BLaER1 (cell line): ENCODE data around the gene PRSS53.

Experiments
- H3K27ac ChIP-seq: shearing (Covaris generic); formaldehyde crosslinking; 2 replicates; pipeline ENCODE4 v1.8.1; 2022
- H3K27me3 ChIP-seq: shearing (Covaris generic); formaldehyde crosslinking; 2 replicates; pipeline ENCODE4 v1.8.1; 2022
- H3K36me3 ChIP-seq: shearing (Covaris generic); formaldehyde crosslinking; 2 replicates; pipeline ENCODE4 v1.8.1; 2022
- H3K4me1 ChIP-seq: shearing (Covaris generic); formaldehyde crosslinking; 2 replicates; pipeline ENCODE4 v1.8.1; 2022
- H3K4me2 ChIP-seq: shearing (Covaris generic); formaldehyde crosslinking; 2 replicates; pipeline ENCODE4 v1.8.1; 2022
- H3K4me3 ChIP-seq: shearing (Covaris generic); formaldehyde crosslinking; 2 replicates; pipeline ENCODE4 v1.8.1; 2022
- H3K9ac ChIP-seq: shearing (Covaris generic); formaldehyde crosslinking; 2 replicates; pipeline ENCODE4 v1.8.1; 2022
- H3K9me3 ChIP-seq: shearing (Covaris generic); formaldehyde crosslinking; 2 replicates; pipeline ENCODE4 v1.8.1; 2022
- H4K20me1 ChIP-seq: shearing (Covaris generic); formaldehyde crosslinking; 2 replicates; pipeline ENCODE4 v1.8.1; 2022
- Cebpa-rat ChIP-seq: shearing (Covaris generic); IDR thresholded peaks from 2 replicates; pipeline ENCODE4 v1.8.1; 2022

The PRSS53 gene

DNA sequence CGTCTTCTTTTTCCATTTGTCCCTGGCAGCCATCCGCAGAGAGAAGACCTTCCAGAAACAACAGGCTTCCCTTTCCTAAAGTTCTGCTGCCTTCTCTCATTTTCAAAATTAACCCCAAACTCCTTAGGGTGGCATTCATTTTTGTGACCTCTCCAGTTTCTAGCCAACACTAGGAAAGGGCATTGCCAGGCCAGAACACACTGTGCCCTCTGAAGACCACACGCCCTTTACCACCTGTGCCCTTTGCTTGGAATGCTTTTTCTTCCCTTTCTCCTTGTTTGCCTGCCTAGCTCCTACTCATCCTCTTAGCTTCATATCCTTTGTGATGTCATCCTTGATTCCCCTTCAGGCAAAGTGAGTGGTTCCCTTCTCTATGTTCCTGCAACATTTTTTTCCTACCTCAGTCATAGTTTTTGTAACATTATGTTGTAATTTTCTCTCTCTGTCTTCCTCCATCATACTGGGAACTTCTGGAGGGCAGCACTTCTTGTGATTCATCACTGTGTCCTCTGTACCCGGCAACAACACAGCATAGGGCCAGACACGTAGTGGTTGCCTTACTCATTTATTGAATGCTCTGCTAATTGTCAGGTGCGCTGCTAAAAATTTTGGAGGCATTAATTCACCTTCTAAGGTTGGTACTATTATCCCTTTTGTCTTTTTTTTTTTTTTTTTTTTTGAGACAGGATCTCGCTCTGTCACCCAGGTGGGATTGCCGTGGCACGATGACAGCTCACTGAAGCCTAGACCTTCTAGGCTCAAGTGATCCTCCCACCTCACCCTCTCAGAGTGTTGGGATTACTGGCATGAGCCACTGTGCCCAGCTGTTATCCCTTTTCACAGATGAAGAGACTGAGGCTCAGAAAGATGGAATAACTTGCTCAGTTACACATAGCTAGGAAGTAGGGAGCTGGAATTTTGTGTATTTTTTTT lies 29.7 kb upstream of the PRSS53 start:
- Histone ChIP-seq H3K4me1 (peaks cover 34% of the 10 kb centered on the region), H3K9me3 (no peaks in the 10 kb centered on the region), H3K4me2 (peak overlapping the region; percentile 99), H3K9ac (peak overlapping the region; percentile 81), H3K36me3 (peaks cover 50% of the 10 kb centered on the region), H3K27me3 (no peaks in the 10 kb centered on the region), H4K20me1 (peaks cover 20% of the 10 kb centered on the region), H3K27ac (peak overlapping the region; percentile 67), H3K4me3 (peak overlapping the region; percentile 75)
- no peak for TF ChIP-seq Cebpa-rat

DNA sequence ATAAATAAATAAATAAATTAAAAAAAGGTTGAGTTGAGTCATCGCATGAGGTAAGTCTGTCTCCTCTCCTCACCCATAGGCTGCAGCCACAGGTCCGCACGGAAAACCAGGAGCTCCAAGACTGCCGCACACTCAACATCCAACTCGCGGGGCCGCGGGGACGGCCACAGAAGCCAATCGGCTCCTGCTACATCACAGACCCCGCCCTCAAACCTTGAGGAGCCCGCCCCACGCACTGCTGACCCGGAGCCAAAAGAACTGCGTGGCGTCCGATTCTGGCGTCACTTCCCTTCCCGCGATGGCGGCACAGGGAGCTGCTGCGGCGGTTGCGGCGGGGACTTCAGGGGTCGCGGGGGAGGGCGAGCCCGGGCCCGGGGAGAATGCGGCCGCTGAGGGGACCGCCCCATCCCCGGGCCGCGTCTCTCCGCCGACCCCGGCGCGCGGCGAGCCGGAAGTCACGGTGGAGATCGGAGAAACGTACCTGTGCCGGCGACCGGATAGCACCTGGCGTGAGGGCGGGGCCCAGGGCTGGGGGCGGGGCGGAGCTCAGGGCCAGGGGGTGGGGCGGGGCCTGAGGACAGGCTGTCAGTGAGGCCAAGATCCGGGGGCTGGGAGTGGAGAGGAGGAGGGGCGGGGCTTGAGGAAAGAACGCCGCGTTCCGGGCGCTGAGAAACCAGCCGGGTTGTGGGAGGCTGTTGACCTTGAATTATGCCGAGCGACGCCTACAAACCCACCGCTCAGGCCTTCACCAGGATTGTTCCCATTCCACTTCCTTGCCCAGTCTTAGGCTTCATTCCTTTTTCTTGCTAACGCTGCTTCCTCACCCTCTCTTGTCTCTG lies 28.9 kb upstream of the PRSS53 start, which contains the start of gene KAT8:
Gene KAT8 (plus strand): TSS at position 281 of the 839 bp plus-strand sequence. CDS start 18 bp downstream, at position 299.
- Histone ChIP-seq H3K4me2 (peak within 1 kb of the TSS; percentile 99), H3K27ac (peak within 1 kb of the TSS; percentile 88), H3K9me3 (no peaks in the 10 kb centered on the region), H3K4me1 (peaks cover 43% of the 10 kb centered on the region), H3K36me3 (peaks cover 48% of the 10 kb centered on the region), H3K4me3 (peak within 1 kb of the TSS; percentile 75), H3K27me3 (no peaks in the 10 kb centered on the region), H3K9ac (peak within 1 kb of the TSS; percentile 81), H4K20me1 (peaks cover 20% of the 10 kb centered on the region)
- no peak for TF ChIP-seq Cebpa-rat

GRCh38 chr16:31114468-31114867 lies 25.7 kb upstream of the PRSS53 start:
- Histone ChIP-seq H3K27ac (no peak overlapping the region), H3K4me2 (0 out of 2 replicates have a peak overlapping the region, but pooled peaks have one; percentile 70), H3K4me3 (no peak overlapping the region), H3K27me3 (no peaks in the 10 kb centered on the region), H3K9me3 (no peaks in the 10 kb centered on the region), H3K9ac (no peak overlapping the region), H4K20me1 (peaks cover 16% of the 10 kb centered on the region), H3K36me3 (peaks cover 48% of the 10 kb centered on the region), H3K4me1 (peaks cover 56% of the 10 kb centered on the region)
- no peak for TF ChIP-seq Cebpa-rat

GRCh38 chr16:31113121-31114120 lies 24.7 kb upstream of the PRSS53 start:
- H3K9ac ChIP-seq: peak overlapping the region; percentile 51
- H3K4me2 ChIP-seq: peak overlapping the region; percentile 70
- H3K27me3 ChIP-seq: no peaks in the 10 kb centered on the region
- peaks cover 6% of the 10 kb centered on the region for H4K20me1 ChIP-seq
- peaks cover 43% of the 10 kb centered on the region for H3K36me3 ChIP-seq
- H3K27ac ChIP-seq: peak overlapping the region; percentile 77
- H3K4me3 ChIP-seq: 0 out of 2 replicates have a peak overlapping the region, but pooled peaks have one; percentile 36
- H3K9me3 ChIP-seq: no peaks in the 10 kb centered on the region
- no peak for TF ChIP-seq Cebpa-rat
- peaks cover 58% of the 10 kb centered on the region for H3K4me1 ChIP-seq

- H3K9me3 ChIP-seq: no peaks in the 10 kb centered on the region
- no peak for TF ChIP-seq Cebpa-rat
Measured at GRCh38 chr16:31112711-31113110, 24.0 kb upstream of the PRSS53 start.

DNA sequence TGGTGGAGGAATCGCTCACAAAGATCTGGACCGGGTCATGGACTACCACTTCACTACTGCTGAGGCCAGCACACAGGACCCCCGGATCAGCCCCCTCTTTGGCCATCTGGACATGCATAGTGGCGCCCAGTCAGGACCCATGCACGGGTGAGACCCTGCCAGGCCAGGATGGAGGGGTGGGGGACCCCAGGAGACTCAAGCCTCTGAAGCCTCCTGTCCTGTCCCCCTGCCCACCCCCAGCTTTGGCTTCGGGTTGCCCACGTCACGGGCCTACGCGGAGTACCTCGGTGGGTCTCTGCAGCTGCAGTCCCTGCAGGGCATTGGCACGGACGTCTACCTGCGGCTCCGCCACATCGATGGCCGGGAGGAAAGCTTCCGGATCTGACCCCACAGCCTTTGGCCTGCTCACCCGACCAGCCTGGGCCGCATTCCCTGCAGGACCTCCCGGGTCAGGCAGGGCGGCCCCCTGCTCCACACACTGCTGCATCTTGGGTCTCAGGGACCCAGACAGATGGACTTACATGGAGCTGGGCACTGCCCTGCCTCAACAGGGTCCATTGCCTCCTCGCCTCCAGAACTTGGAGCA lies 23.2 kb upstream of the PRSS53 start:
- H3K36me3 ChIP-seq: peaks cover 43% of the 10 kb centered on the region
- H4K20me1 ChIP-seq: no peaks in the 10 kb centered on the region
- H3K9ac ChIP-seq: no peak overlapping the region
- no peak overlapping the region for H3K4me2 ChIP-seq
- H3K9me3 ChIP-seq: no peaks in the 10 kb centered on the region
- peaks cover 64% of the 10 kb centered on the region for H3K4me1 ChIP-seq
- no peaks in the 10 kb centered on the region for H3K27me3 ChIP-seq
- H3K4me3 ChIP-seq: no peak overlapping the region
- no peak overlapping the region for H3K27ac ChIP-seq
- no peak for TF ChIP-seq Cebpa-rat

More at GRCh38 chr16:31112711-31113110, 24.0 kb upstream of the PRSS53 start:
- peak overlapping the region; percentile 70 for H3K4me2 ChIP-seq
- H3K27me3 ChIP-seq: no peaks in the 10 kb centered on the region
- peak overlapping the region; percentile 77 for H3K27ac ChIP-seq
- peaks cover 57% of the 10 kb centered on the region for H3K4me1 ChIP-seq
- H3K9ac ChIP-seq: peak overlapping the region; percentile 51
- H3K36me3 ChIP-seq: peaks cover 43% of the 10 kb centered on the region
- H4K20me1 ChIP-seq: no peaks in the 10 kb centered on the region
- H3K4me3 ChIP-seq: no peak overlapping the region

- Histone ChIP-seq H3K27ac (no peak overlapping the region), H3K9ac (no peak overlapping the region), H4K20me1 (no peaks in the 10 kb centered on the region), H3K36me3 (peaks cover 43% of the 10 kb centered on the region), H3K4me1 (peaks cover 66% of the 10 kb centered on the region), H3K4me3 (no peak overlapping the region), H3K4me2 (no peak overlapping the region), H3K27me3 (no peaks in the 10 kb centered on the region), H3K9me3 (no peaks in the 10 kb centered on the region)
- TF ChIP-seq Cebpa-rat: no peak
Measured at GRCh38 chr16:31110106-31111034, 21.6 kb upstream of the PRSS53 start.

DNA sequence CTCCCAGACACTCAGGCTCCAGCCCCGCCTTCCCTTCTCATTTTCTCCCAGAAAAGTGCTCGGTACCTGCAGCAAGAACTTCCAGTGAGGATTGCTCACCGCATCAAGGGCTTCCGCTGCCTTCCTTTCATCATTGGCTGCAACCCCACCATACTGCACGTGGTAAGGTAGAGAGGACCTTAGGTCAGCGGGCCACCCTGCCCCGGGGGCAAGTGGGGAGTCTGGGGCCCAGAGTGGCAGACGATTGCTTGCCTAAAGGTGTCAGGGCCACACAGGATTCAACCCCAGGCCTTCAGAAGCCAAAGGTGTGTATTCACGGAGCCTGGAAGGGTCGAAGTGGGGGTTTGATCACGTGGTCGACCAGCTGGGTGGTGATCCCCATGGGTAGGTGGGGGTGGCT lies 20.9 kb upstream of the PRSS53 start:
- no peaks in the 10 kb centered on the region for H3K9me3 ChIP-seq
- no peak overlapping the region for H3K27ac ChIP-seq
- no peak overlapping the region; the same call in 1 of the 2 replicates for H3K4me3 ChIP-seq
- no peaks in the 10 kb centered on the region for H4K20me1 ChIP-seq
- peaks cover 65% of the 10 kb centered on the region for H3K4me1 ChIP-seq
- no peaks in the 10 kb centered on the region for H3K27me3 ChIP-seq
- TF ChIP-seq Cebpa-rat: no peak
- peaks cover 43% of the 10 kb centered on the region for H3K36me3 ChIP-seq
- H3K4me2 ChIP-seq: peak overlapping the region; percentile 98
- no peak overlapping the region for H3K9ac ChIP-seq
